ENCODE data around the gene RET. TPM values are rescaled to one million over a fixed set of nuclear protein-coding genes. Genes with fewer than 3 reads are reported as not detected.

Gene RET
- total RNA-seq (2022) = not detected in 2 replicates
- Bru-seq, nascent RNA = not detected
- BruChase-seq, experiment 1, labeled RNA remaining after a 6-hour chase = not detected
- percentile 0 among the genes with signal in this experiment for BruChase-seq, experiment 2, labeled RNA remaining after a 2-hour chase
- long read RNA-seq = 0 reads

GRCh38 chr10:43076876-43077420 lies at the start of gene RET:
TSS of gene RET (plus strand) at chr10:43077069. CDS start at chr10:43077259, 190 bp downstream.
- TF ChIP-seq CTCF (IDR thresholded peaks at IDR 0.05; ENCODE audit: unreplicated experiment) = no peak
- H3K27me3 Mint-ChIP-seq (ENCODE audit: insufficient read depth, unreplicated experiment) = no peaks in the 10 kb centered on the region
- CTCF ChIA-PET = no interaction called here

GRCh38 chr10:43027331-43027955 lies 49.4 kb upstream of the RET start:
- POLR2A ChIA-PET = interaction anchor here (0.6 kb wide), 1 partner anchor 113 kb away, joined by 3 read pairs; no protein-coding TSS in a partner anchor
- Mint-ChIP-seq H3K4me1 (ENCODE audit: insufficient read depth, unreplicated experiment) (peaks cover 10% of the 10 kb centered on the region), H3K27me3 (ENCODE audit: insufficient read depth, unreplicated experiment) (no peaks in the 10 kb centered on the region), H3K36me3 (ENCODE audit: insufficient read depth, unreplicated experiment) (no peaks in the 10 kb centered on the region), H3K4me3 (ENCODE audit: unreplicated experiment) (peak overlapping the region; percentile 35), H3K9me3 (ENCODE audit: unreplicated experiment) (peaks cover 9% of the 10 kb centered on the region), H3K27ac (ENCODE audit: low read depth, unreplicated experiment) (no peak overlapping the region)
- intact Hi-C loops (cut with micrococcal nuclease) = no loop called here
- no peak for TF ChIP-seq CTCF (IDR thresholded peaks at IDR 0.05; ENCODE audit: unreplicated experiment)
- no peak for DNase-seq (ENCODE audit: unreplicated experiment)
- BruUV-seq (replicated peaks) = no TSS peak
- CTCF ChIA-PET = no interaction called here

More at GRCh38 chr10:43076876-43077420, at the start of gene RET:
- no TSS peak for BruUV-seq (replicated peaks)
- Mint-ChIP-seq H3K27ac (ENCODE audit: low read depth, unreplicated experiment) (no peak within 1 kb of the TSS), H3K9me3 (ENCODE audit: unreplicated experiment) (no peaks in the 10 kb centered on the region), H3K4me3 (ENCODE audit: unreplicated experiment) (no peak within 1 kb of the TSS), H3K4me1 (ENCODE audit: insufficient read depth, unreplicated experiment) (no peaks in the 10 kb centered on the region), H3K36me3 (ENCODE audit: insufficient read depth, unreplicated experiment) (no peaks in the 10 kb centered on the region)
- intact Hi-C loops (cut with micrococcal nuclease) = no loop called here
- no peak for DNase-seq (ENCODE audit: unreplicated experiment)
- POLR2A ChIA-PET = no interaction called here

- Mint-ChIP-seq H3K27ac (ENCODE audit: low read depth, unreplicated experiment) (no peak overlapping the region), H3K9me3 (ENCODE audit: unreplicated experiment) (peaks cover 15% of the 10 kb centered on the region), H3K36me3 (ENCODE audit: insufficient read depth, unreplicated experiment) (no peaks in the 10 kb centered on the region), H3K4me1 (ENCODE audit: insufficient read depth, unreplicated experiment) (peaks cover 10% of the 10 kb centered on the region), H3K4me3 (ENCODE audit: unreplicated experiment) (no peak overlapping the region), H3K27me3 (ENCODE audit: insufficient read depth, unreplicated experiment) (no peaks in the 10 kb centered on the region)
- intact Hi-C loops (cut with micrococcal nuclease) = no loop called here
- DNase-seq (ENCODE audit: unreplicated experiment) = no peak
- ChIA-PET POLR2A (no interaction called here), CTCF (no interaction called here)
- BruUV-seq (replicated peaks) = no TSS peak
- no peak for TF ChIP-seq CTCF (IDR thresholded peaks at IDR 0.05; ENCODE audit: unreplicated experiment)
These were observed 48.7 kb upstream of the RET start for GRCh38 chr10:43028143-43028542.

- Mint-ChIP-seq H3K36me3 (ENCODE audit: insufficient read depth, unreplicated experiment) (no peaks in the 10 kb centered on the region), H3K27ac (ENCODE audit: low read depth, unreplicated experiment) (no peak overlapping the region), H3K27me3 (ENCODE audit: insufficient read depth, unreplicated experiment) (no peaks in the 10 kb centered on the region), H3K4me3 (ENCODE audit: unreplicated experiment) (no peak overlapping the region), H3K9me3 (ENCODE audit: unreplicated experiment) (peaks cover 15% of the 10 kb centered on the region), H3K4me1 (ENCODE audit: insufficient read depth, unreplicated experiment) (peaks cover 10% of the 10 kb centered on the region)
- POLR2A ChIA-PET = no interaction called here
- BruUV-seq (replicated peaks) = no TSS peak
- DNase-seq (ENCODE audit: unreplicated experiment) = no peak
- CTCF ChIA-PET = no interaction called here
- TF ChIP-seq CTCF (IDR thresholded peaks at IDR 0.05; ENCODE audit: unreplicated experiment) = no peak
- intact Hi-C loops (cut with micrococcal nuclease) = no loop called here
These were observed 47.8 kb upstream of the RET start for GRCh38 chr10:43029043-43029442.
